Measurements from ENCODE around the gene TMEM87B. TPM values are rescaled to one million over a fixed set of nuclear protein-coding genes. Genes with fewer than 3 reads are reported as not detected.
A peak's percentile ranks its signal among the peaks of the same experiment; 100 is the strongest.

TMEM87B gene
- total and polyA plus RNA-seq, 7 donors: 1.7 to 6.0 (median 3.2) TPM

DNA sequence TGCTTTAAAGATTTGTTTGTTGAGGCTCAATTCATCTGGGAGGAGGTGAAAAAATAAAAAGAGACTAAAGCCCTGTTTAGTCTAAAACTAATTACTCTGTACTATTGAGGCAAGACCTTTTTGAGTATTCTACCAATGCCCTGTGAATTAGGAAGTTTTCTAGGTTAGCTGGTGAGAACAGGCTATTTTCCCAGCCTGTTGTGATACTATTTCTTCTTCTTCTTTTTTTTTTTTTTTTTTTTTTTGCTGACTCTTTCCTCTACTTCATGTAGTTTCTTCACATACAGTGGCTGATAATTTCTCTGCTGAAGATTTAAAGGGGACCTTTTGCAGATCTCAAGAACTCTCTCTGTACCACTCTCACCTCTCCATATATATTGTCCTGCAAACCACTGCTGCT, 8.8 kb upstream of the TMEM87B start:
- Histone ChIP-seq H3K27ac (no peak overlapping the region), H3K27me3 (ENCODE audit: insufficient read depth in 3 of 3, low read length in 2 of 3) (no peaks in the 10 kb centered on the region), H3K4me1 (no peaks in the 10 kb centered on the region), H3K36me3 (ENCODE audit: insufficient read depth in 1 of 2, low read depth in 1 of 2) (no peaks in the 10 kb centered on the region), H3K4me3 (no peak overlapping the region), H3K9me3 (peaks cover 9% of the 10 kb centered on the region)
- intact Hi-C loops (cut with DNase I): loop anchor here in 1 of 2 donors (5.0 kb wide), 1 partner anchor 149 kb away; the partner anchor contains the start of gene MERTK
- ATAC-seq (no peak), DNase-seq (no peak)
- TF ChIP-seq, protein P1, sequence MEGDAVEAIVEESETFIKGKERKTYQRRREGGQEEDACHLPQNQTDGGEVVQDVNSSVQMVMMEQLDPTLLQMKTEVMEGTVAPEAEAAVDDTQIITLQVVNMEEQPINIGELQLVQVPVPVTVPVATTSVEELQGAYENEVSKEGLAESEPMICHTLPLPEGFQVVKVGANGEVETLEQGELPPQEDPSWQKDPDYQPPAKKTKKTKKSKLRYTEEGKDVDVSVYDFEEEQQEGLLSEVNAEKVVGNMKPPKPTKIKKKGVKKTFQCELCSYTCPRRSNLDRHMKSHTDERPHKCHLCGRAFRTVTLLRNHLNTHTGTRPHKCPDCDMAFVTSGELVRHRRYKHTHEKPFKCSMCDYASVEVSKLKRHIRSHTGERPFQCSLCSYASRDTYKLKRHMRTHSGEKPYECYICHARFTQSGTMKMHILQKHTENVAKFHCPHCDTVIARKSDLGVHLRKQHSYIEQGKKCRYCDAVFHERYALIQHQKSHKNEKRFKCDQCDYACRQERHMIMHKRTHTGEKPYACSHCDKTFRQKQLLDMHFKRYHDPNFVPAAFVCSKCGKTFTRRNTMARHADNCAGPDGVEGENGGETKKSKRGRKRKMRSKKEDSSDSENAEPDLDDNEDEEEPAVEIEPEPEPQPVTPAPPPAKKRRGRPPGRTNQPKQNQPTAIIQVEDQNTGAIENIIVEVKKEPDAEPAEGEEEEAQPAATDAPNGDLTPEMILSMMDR (IDR thresholded peaks at IDR 0.05): no peak

DNA sequence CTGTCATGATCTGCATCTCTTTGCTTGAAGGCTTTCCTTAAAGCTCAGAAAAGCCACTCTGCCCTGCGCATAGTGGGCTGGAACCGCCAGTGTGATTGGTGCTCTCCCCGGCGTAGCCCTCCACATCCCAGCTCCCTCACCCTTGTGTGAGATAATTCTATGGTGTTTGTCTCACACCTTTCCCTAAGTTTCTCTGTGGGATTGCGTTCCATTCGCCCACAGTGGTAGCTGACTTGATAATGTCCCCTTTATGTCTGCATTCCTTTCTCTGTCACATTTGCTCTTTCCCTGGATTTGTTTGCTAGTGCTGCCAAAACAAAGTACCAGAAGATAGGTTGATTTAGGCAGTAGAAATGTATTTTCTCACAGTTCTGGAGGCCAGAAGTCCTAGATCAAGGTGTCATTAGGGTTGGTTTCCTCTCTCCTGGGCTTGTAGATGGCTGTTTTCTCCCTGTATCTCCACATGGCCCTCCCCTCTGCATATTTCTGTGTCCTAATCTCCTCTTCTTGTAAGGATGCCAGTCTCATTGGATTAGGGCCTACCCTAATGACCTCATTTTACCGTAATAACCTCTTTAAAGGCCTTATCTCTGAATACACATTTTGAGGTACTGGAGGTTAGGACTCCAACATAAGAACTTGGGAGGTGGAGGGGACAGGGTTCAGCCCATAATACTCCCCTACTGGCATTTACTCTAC, 7.4 kb upstream of the TMEM87B start:
- H3K9me3 ChIP-seq: peaks cover 9% of the 10 kb centered on the region
- ATAC-seq: no peak
- no peaks in the 10 kb centered on the region for H3K27me3 ChIP-seq (ENCODE audit: insufficient read depth in 3 of 3, low read length in 2 of 3)
- no peaks in the 10 kb centered on the region for H3K4me1 ChIP-seq
- no peaks in the 10 kb centered on the region for H3K36me3 ChIP-seq (ENCODE audit: insufficient read depth in 1 of 2, low read depth in 1 of 2)
- intact Hi-C loops (cut with DNase I): loop anchor here (2.0 to 5.0 kb wide), 3 partner anchors 149 to 159 kb away; partner anchors contain the start of gene MERTK (in 2 of the 2)
- no peak overlapping the region for H3K27ac ChIP-seq
- TF ChIP-seq, protein P1 (IDR thresholded peaks at IDR 0.05): no peak
- no peak for DNase-seq
- WGBS, 3 donors: 75 to 84% (median 76%) methylated on average over 7 of the region's 7 CpGs
- H3K4me3 ChIP-seq: no peak overlapping the region

DNA sequence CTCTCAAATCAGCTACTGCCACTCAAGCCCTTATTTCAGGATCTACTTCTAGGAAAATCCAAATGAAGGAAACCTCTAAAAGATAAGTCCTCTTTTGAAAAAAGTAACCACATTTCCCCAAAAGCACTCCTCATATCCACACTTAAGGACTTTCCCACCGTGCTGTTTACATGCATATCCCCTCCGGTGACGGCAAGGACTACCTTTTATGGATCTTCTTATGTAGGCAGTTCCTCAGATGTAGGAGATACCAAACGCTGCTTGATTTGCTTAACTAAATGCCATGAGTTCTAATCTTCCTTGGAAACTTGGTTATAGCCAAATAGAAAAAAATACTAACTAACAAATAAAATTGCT, 6.9 kb upstream of the TMEM87B start:
- Histone ChIP-seq H3K4me3 (no peak overlapping the region), H3K27ac (no peak overlapping the region), H3K9me3 (peaks cover 9% of the 10 kb centered on the region), H3K27me3 (ENCODE audit: insufficient read depth in 3 of 3, low read length in 2 of 3) (no peaks in the 10 kb centered on the region), H3K4me1 (no peaks in the 10 kb centered on the region), H3K36me3 (ENCODE audit: insufficient read depth in 1 of 2, low read depth in 1 of 2) (no peaks in the 10 kb centered on the region)
- intact Hi-C loops (cut with DNase I): loop anchor here (2.0 to 5.0 kb wide), 3 partner anchors 149 to 159 kb away; partner anchors contain the start of gene MERTK (in 2 of the 2)
- DNase-seq: no peak
- ATAC-seq: no peak
- 66 to 73% (median 71%) methylated on average over 4 of the region's 4 CpGs for WGBS, 3 donors
- TF ChIP-seq, protein P1 (IDR thresholded peaks at IDR 0.05): no peak

DNA sequence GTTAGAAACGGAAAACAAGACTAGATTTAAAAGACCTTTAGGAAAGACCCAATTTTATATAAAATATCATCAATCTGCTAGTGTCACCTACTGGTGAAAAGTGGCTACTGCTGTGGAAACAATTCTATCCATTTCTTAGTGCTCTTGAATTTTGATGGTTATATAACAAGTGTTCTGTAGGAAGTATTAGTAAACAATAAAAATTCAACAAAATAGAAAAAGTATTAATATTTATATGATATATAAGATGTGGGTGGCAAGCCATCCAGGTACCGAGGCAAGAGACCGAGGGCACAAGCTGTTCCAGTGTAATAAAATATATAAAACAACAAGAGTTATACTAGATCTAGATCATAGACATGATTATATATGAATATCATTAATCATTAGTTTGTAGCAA, 6.2 kb upstream of the TMEM87B start:
- 26 to 29% (median 29%) methylated on average over 3 of the region's 3 CpGs for WGBS, 3 donors
- Histone ChIP-seq H3K27me3 (ENCODE audit: insufficient read depth in 3 of 3, low read length in 2 of 3) (no peaks in the 10 kb centered on the region), H3K9me3 (peaks cover 9% of the 10 kb centered on the region), H3K4me3 (no peak overlapping the region), H3K36me3 (ENCODE audit: insufficient read depth in 1 of 2, low read depth in 1 of 2) (no peaks in the 10 kb centered on the region), H3K4me1 (peaks cover 7% of the 10 kb centered on the region), H3K27ac (no peak overlapping the region)
- no peak for DNase-seq
- intact Hi-C loops (cut with DNase I): loop anchor here (2.0 to 5.0 kb wide), 3 partner anchors 150 to 160 kb away; partner anchors contain the start of gene MERTK (in 2 of the 2)
- ATAC-seq: peak; percentile 71 to 88 (median 74)
- TF ChIP-seq, protein P1 (IDR thresholded peaks at IDR 0.05): peak; percentile 86
